Suprapubic skin (tissue), 4 donors: ENCODE data around the gene PRAME.

Experiments used
- EP300 ChIP-seq: sonication (generic); formaldehyde crosslinking; IDR thresholded peaks from one replicate; pipeline ENCODE4 v1.6.1; 2017; ENCODE audit warnings: antibody characterized with exemption
- POLR2A ChIP-seq, 2 donors: fragments of 450-650 bp; IDR thresholded peaks; one replicate each; pipeline ENCODE4 v1.6.1; 2017; ENCODE audit warnings: antibody characterized with exemption in 2 of 2, mild to moderate bottlenecking in 2 of 2, moderate library complexity in 2 of 2
- POLR2AphosphoS5 ChIP-seq, 3 donors: sonication (generic); formaldehyde crosslinking; IDR thresholded peaks; one replicate each; pipeline ENCODE4 v1.6.1; 2017; ENCODE audit warnings: antibody characterized with exemption in 3 of 3
- TF ChIP-seq, protein P1 (sequence below), 2 donors: fragments of 200-600 bp in 1 of 2; fragments of 450-650 bp in 1 of 2; sonication (generic) in 1 of 2; IDR thresholded peaks; one replicate each; pipeline ENCODE4 v1.5.1; 2016 to 2019; ENCODE audit warnings: antibody characterized with exemption in 2 of 2, mild to moderate bottlenecking in 1 of 2, moderate library complexity in 1 of 2

DNA sequence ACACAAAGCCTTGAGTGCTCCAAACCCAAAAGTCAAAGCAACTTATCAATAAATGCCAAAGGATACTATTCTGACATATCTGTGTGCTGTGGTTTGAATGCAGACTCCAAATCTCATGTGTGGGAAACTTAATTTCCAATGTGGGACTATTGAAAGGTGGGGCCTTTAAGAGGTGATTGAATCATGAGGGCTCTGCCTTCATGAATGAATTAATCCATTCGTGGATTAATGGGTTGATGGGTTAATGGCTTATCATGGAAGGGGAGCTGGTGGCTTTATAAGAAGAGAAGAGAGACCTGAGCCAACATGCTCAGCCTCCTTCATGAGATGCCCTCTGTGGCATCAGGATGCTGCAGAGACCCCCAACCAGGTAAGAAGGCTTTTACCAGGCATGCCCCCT, 22.1 kb downstream of the PRAME start:
- TF ChIP-seq, protein P1, sequence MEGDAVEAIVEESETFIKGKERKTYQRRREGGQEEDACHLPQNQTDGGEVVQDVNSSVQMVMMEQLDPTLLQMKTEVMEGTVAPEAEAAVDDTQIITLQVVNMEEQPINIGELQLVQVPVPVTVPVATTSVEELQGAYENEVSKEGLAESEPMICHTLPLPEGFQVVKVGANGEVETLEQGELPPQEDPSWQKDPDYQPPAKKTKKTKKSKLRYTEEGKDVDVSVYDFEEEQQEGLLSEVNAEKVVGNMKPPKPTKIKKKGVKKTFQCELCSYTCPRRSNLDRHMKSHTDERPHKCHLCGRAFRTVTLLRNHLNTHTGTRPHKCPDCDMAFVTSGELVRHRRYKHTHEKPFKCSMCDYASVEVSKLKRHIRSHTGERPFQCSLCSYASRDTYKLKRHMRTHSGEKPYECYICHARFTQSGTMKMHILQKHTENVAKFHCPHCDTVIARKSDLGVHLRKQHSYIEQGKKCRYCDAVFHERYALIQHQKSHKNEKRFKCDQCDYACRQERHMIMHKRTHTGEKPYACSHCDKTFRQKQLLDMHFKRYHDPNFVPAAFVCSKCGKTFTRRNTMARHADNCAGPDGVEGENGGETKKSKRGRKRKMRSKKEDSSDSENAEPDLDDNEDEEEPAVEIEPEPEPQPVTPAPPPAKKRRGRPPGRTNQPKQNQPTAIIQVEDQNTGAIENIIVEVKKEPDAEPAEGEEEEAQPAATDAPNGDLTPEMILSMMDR (IDR thresholded peaks at IDR 0.05) = no peak
- TF ChIP-seq POLR2A (IDR thresholded peaks at IDR 0.05) = no peak
- no peak for TF ChIP-seq POLR2AphosphoS5 (IDR thresholded peaks at IDR 0.05)
- TF ChIP-seq EP300 = no peak
